DND-41 (cell line): ENCODE results near the gene TCEA2.

Experiments
- ATAC-seq: fragments of 200-7000 bp; cut with Tn5 transposase; 3 replicates; pipeline ENCODE4 v1.9.1; 2021; ENCODE audit warnings: low read depth; ENCODE audit not compliant: insufficient read depth
- DNase-seq: peaks from one replicate; pipeline ENCODE4 v3.0.0-alpha.2; 2020
- H2AFZ ChIP-seq: 2 replicates; pipeline ENCODE4 v1.6.0; 2012; ENCODE audit warnings: low read depth, low read length
- H3K27ac ChIP-seq: 2 replicates; pipeline ENCODE4 v1.5.1; 2012; ENCODE audit warnings: low read length, inconsistent platforms
- H3K27me3 ChIP-seq: fragments of 200-600 bp; sonication (generic); 2 replicates; pipeline ENCODE4 v1.6.0; 2012; ENCODE audit warnings: low read length, mild to moderate bottlenecking, inconsistent platforms; ENCODE audit not compliant: insufficient read depth, poor library complexity
- H3K36me3 ChIP-seq: 2 replicates; pipeline ENCODE4 v1.5.1; 2012; ENCODE audit warnings: low read length, inconsistent platforms; ENCODE audit not compliant: insufficient read depth
- H3K4me1 ChIP-seq: 2 replicates; pipeline ENCODE4 v1.5.1; 2012; ENCODE audit warnings: mild to moderate bottlenecking, low read length; ENCODE audit not compliant: insufficient read depth
- H3K4me2 ChIP-seq: 2 replicates; pipeline ENCODE4 v1.6.0; 2012; ENCODE audit warnings: mild to moderate bottlenecking, moderate library complexity, low read length, inconsistent platforms; ENCODE audit not compliant: insufficient read depth
- H3K4me3 ChIP-seq, 2 experiments: fragments of 200-600 bp in 1 of 2; shearing (Covaris generic) in 1 of 2; 2 replicates each; pipeline ENCODE4 v1.5.1; 2012 to 2016; ENCODE audit warnings: inconsistent platforms in 2 of 2, low read length in 2 of 2, mild to moderate bottlenecking in 2 of 2, low read depth in 1 of 2, moderate library complexity in 1 of 2
- H3K79me2 ChIP-seq: 2 replicates; pipeline ENCODE4 v1.6.0; 2012; ENCODE audit warnings: low read length, inconsistent platforms; ENCODE audit not compliant: insufficient read depth
- H3K9ac ChIP-seq: 2 replicates; pipeline ENCODE4 v1.6.0; 2012; ENCODE audit warnings: low read depth, mild to moderate bottlenecking, inconsistent platforms, low read length, moderate library complexity
- H3K9me3 ChIP-seq: 2 replicates; pipeline ENCODE4 v1.5.1; 2012; ENCODE audit warnings: low read length, moderate library complexity, mild to moderate bottlenecking, inconsistent platforms; ENCODE audit not compliant: insufficient read depth, severe bottlenecking
- H4K20me1 ChIP-seq: 2 replicates; pipeline ENCODE4 v1.6.0; 2012; ENCODE audit warnings: low read length; ENCODE audit not compliant: insufficient read depth
- EZH2 ChIP-seq: IDR thresholded peaks from 3 replicates; pipeline ENCODE4 v1.6.1; 2012; ENCODE audit warnings: borderline replicate concordance, low read depth, mild to moderate bottlenecking, moderate library complexity, low read length, inconsistent platforms; ENCODE audit not compliant: severe bottlenecking
- TF ChIP-seq, protein P1 (sequence below): IDR thresholded peaks from 2 replicates; pipeline ENCODE4 v1.5.1; 2012; ENCODE audit warnings: borderline replicate concordance, low read length, moderate library complexity, mild to moderate bottlenecking; ENCODE audit not compliant: poor library complexity, severe bottlenecking; ENCODE audit errors: extremely low read depth

TCEA2 gene

DNA sequence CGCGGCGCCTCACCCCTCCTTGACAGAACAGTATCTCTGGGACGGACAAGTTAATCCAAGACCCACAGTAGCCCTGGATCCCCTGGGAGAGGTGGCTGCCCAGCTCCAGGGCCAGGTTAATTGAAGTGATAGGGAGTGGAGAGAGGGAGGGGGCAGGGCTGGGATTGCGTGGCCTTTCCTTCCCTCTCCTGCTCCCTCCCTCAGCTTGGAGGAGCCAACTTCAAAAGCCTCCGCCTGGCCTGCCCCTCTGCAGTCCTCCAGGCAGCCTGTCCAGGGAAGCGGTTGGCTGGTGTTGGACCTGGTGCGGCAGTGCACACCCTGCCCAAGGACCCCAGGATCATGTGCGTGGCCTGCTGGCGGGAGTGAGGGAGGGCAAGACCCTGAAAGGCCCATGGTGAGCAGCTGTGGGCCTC lies 27.1 kb upstream of the TCEA2 start, which contains the start of gene C20orf204:
C20orf204 (plus strand) TSS at position 250 of the 413 bp plus-strand sequence; CDS start at position 392, 142 bp downstream.
- H3K27ac ChIP-seq = no peak within 1 kb of the TSS
- H3K4me2 ChIP-seq = no peak within 1 kb of the TSS
- TF ChIP-seq, protein P1, sequence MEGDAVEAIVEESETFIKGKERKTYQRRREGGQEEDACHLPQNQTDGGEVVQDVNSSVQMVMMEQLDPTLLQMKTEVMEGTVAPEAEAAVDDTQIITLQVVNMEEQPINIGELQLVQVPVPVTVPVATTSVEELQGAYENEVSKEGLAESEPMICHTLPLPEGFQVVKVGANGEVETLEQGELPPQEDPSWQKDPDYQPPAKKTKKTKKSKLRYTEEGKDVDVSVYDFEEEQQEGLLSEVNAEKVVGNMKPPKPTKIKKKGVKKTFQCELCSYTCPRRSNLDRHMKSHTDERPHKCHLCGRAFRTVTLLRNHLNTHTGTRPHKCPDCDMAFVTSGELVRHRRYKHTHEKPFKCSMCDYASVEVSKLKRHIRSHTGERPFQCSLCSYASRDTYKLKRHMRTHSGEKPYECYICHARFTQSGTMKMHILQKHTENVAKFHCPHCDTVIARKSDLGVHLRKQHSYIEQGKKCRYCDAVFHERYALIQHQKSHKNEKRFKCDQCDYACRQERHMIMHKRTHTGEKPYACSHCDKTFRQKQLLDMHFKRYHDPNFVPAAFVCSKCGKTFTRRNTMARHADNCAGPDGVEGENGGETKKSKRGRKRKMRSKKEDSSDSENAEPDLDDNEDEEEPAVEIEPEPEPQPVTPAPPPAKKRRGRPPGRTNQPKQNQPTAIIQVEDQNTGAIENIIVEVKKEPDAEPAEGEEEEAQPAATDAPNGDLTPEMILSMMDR = no peak
- TF ChIP-seq EZH2 = no peak
- no peak within 1 kb of the TSS for H2AFZ ChIP-seq
- no peak for ATAC-seq
- no peaks in the 10 kb centered on the region for H3K79me2 ChIP-seq
- no peak for DNase-seq
- peaks cover 26% of the 10 kb centered on the region for H3K27me3 ChIP-seq
- H3K36me3 ChIP-seq = peaks cover 37% of the 10 kb centered on the region
- H3K4me3 ChIP-seq = no peak within 1 kb of the TSS
- peaks cover 13% of the 10 kb centered on the region; the same call in 1 of the 2 replicates for H4K20me1 ChIP-seq
- H3K9me3 ChIP-seq = no peaks in the 10 kb centered on the region
- no peak within 1 kb of the TSS for H3K9ac ChIP-seq
- peaks cover 22% of the 10 kb centered on the region for H3K4me1 ChIP-seq

DNA sequence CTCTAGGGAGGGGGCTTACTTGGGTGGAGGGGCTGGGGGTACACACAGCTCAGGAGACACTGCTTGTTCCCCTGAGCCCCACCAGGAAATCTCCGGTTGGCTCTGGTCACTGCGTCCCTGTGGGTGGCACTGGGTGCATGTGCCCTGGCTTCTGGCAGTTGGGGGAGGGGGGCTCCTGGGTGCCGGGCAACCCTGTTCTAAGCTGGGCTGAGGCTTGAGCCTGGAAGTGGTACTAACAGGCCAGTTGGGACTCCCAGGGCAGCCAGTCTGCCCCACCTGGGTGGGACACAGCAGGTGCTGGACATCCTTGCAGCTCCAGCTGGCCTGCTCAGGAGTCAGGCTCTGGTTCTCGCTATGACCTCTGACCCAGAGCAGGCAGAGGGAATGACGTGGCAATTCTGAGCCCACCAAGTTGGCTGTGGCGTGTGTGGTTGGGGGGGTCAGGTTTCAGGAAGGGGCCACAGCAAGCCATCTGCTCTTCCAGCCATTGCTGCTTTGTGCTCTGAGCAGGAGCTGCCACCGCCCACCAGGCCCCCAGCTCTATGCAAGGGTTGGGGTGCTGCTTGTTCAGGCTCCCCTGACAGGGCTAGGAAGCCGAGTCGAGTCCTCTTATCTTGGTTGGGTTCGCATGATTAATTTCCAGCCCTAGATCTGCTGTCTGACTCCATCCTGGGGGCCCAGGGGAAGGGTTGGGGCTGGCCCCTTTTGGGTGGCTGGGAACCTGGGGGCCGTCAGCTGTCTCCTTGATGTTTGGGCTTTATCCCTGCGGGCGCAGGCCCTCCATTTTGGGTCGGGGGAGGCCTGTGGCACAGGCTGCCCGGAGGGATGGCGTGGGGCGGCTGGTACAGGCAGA lies 26.4 kb upstream of the TCEA2 start:
- Histone ChIP-seq H3K4me1 (peaks cover 26% of the 10 kb centered on the region), H3K79me2 (no peaks in the 10 kb centered on the region), H3K9ac (no peak overlapping the region), H3K4me3 (no peak overlapping the region), H3K27ac (no peak overlapping the region), H3K36me3 (peaks cover 32% of the 10 kb centered on the region), H3K27me3 (peaks cover 32% of the 10 kb centered on the region), H4K20me1 (peaks cover 13% of the 10 kb centered on the region; the same call in 1 of the 2 replicates), H2AFZ (no peak overlapping the region), H3K9me3 (no peaks in the 10 kb centered on the region), H3K4me2 (no peak overlapping the region)
- TF ChIP-seq, protein P1 = no peak
- no peak for TF ChIP-seq EZH2
- ATAC-seq (no peak), DNase-seq (no peak)

DNA sequence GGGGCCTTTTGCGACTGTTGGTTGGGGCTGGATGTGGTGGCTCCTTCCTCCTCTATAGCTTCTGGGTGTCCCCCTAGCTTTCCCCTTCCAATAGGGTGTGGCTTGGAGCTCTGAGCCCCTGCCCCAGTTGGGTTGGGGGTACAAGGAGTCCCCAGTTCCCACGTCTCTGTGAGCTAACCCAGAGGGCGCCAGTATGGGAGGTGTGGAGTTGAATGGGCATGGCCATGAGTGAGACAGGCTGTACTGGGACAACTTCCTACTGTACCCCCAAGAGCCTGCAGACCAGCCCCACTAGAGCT lies 25.9 kb upstream of the TCEA2 start:
- H3K36me3 ChIP-seq = peaks cover 27% of the 10 kb centered on the region
- no peak for TF ChIP-seq EZH2
- TF ChIP-seq, protein P1 = no peak
- H3K27me3 ChIP-seq = peaks cover 38% of the 10 kb centered on the region
- H2AFZ ChIP-seq = no peak overlapping the region
- no peak for DNase-seq
- no peak overlapping the region for H3K9ac ChIP-seq
- H3K27ac ChIP-seq = no peak overlapping the region
- H3K9me3 ChIP-seq = no peaks in the 10 kb centered on the region
- H3K4me3 ChIP-seq = no peak overlapping the region
- peaks cover 32% of the 10 kb centered on the region for H3K4me1 ChIP-seq
- ATAC-seq = no peak
- peaks cover 13% of the 10 kb centered on the region; the same call in 1 of the 2 replicates for H4K20me1 ChIP-seq
- H3K79me2 ChIP-seq = no peaks in the 10 kb centered on the region
- no peak overlapping the region for H3K4me2 ChIP-seq
